ENCODE data around the gene MYLK4. TPM values are rescaled to one million over a fixed set of nuclear protein-coding genes. Genes with fewer than 3 reads are reported as not detected.

The MYLK4 gene
- total RNA-seq, 1 donor from 2014 or later: 1.0 TPM

DNA sequence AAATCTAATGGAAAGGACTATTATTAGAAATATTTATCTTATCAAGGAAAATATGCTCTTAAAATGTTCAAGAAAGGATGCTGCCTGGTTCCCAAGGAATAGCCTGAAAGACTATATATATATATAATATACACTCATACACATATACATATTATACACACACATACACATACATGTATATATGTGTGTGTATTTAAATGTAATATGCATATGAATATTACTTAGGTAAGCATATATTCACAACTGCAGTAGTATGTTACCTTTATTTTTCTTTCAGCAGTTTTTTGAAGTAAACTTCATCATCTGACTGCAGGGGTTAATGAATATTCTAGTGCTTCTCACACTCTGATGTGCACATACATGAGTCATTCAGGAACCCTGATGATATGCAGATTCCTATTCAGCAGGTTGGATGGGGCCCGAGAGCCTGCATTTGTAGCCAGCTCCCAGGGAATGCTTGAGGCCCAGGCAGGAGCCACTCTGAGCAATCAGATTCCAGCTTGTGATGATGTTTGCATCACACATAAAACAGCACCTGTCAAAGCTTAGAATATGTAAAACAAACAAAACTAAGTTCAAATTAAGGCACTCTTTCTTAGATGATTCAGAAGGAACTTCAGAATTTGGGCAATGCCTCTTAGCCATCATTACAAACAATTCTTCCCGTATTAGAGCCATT is 16.1 kb downstream of the MYLK4 start:
- no peak for DNase-seq (ENCODE audit: extremely low spot score, unreplicated experiment)
- H3K36me3 Mint-ChIP-seq (ENCODE audit: unreplicated experiment): no peaks in the 10 kb centered on the region
- H3K27ac Mint-ChIP-seq (ENCODE audit: unreplicated experiment): no peak overlapping the region

DNA sequence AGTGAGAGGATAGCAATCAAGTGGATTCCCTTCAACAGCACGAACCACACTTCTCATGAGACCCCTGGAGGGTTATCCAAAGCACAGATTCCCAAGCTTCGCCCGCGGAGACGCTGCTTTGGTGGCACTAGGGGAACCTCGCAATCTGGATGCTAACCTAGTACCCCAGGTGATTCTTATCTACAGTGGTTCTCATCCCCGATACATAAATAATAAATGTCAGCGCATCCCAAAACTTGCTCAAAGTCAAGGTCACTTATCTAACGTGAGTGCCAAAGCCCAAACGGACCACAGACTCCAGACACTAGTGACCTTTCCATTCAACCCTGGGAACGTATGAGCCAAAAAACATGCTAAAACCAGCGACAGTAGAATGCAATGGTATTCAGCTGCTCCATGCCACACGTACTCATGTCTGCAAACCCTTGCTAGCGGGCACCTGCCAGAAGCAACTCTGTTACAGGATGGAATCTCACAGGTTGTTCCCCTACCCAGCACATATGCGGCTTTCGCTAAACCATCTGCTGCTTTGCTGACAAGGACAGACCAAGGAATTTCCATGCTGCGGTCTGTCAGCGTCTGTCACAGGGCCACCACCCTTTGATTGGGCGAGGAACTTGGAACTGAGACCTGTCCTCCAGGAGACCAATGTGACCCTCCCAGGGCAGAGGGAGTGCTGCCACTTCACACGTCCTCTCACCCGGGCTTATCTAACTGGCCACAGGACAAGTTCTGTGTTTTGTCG is 16.8 kb downstream of the MYLK4 start:
- peaks cover 8% of the 10 kb centered on the region for H3K4me1 Mint-ChIP-seq (ENCODE audit: unreplicated experiment)
- no peak overlapping the region for H3K4me3 Mint-ChIP-seq (ENCODE audit: unreplicated experiment)
- no peaks in the 10 kb centered on the region for H3K9me3 Mint-ChIP-seq (ENCODE audit: unreplicated experiment)
- TF ChIP-seq, protein P1, sequence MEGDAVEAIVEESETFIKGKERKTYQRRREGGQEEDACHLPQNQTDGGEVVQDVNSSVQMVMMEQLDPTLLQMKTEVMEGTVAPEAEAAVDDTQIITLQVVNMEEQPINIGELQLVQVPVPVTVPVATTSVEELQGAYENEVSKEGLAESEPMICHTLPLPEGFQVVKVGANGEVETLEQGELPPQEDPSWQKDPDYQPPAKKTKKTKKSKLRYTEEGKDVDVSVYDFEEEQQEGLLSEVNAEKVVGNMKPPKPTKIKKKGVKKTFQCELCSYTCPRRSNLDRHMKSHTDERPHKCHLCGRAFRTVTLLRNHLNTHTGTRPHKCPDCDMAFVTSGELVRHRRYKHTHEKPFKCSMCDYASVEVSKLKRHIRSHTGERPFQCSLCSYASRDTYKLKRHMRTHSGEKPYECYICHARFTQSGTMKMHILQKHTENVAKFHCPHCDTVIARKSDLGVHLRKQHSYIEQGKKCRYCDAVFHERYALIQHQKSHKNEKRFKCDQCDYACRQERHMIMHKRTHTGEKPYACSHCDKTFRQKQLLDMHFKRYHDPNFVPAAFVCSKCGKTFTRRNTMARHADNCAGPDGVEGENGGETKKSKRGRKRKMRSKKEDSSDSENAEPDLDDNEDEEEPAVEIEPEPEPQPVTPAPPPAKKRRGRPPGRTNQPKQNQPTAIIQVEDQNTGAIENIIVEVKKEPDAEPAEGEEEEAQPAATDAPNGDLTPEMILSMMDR (IDR thresholded peaks at IDR 0.05): no peak
- no peaks in the 10 kb centered on the region for H3K27me3 Mint-ChIP-seq (ENCODE audit: unreplicated experiment)
- no peak overlapping the region for H3K27ac Mint-ChIP-seq (ENCODE audit: unreplicated experiment)
- no peak for DNase-seq (ENCODE audit: extremely low spot score, unreplicated experiment)
- no peaks in the 10 kb centered on the region for H3K36me3 Mint-ChIP-seq (ENCODE audit: unreplicated experiment)

More for the DNA sequence above, 16.1 kb downstream of the MYLK4 start:
- Mint-ChIP-seq H3K4me1 (ENCODE audit: unreplicated experiment) (peaks cover 8% of the 10 kb centered on the region), H3K9me3 (ENCODE audit: unreplicated experiment) (no peaks in the 10 kb centered on the region), H3K27me3 (ENCODE audit: unreplicated experiment) (no peaks in the 10 kb centered on the region), H3K4me3 (ENCODE audit: unreplicated experiment) (no peak overlapping the region)
- TF ChIP-seq, protein P1 (IDR thresholded peaks at IDR 0.05): no peak

DNA sequence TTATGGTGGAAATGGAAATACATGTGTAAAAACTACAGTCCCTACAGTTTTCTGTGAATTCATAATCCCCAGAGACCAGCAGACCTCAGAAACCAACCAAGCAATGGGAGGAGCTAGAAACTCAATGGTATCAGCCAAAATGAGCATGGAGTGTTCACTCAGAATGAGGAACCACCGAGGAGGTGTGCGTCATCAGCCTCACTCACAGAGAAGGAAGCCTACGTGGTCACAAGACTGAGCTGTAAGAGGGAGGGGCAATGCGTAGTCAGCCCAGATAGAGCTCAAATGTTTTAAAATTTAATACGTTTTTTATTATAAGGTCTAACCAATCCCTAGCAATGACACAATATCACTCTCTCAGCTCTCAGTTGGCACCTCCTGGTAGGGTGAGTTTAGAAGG is 17.4 kb downstream of the MYLK4 start:
- TF ChIP-seq, protein P1 (IDR thresholded peaks at IDR 0.05): no peak
- Mint-ChIP-seq H3K4me1 (ENCODE audit: unreplicated experiment) (peaks cover 8% of the 10 kb centered on the region), H3K27me3 (ENCODE audit: unreplicated experiment) (no peaks in the 10 kb centered on the region), H3K36me3 (ENCODE audit: unreplicated experiment) (no peaks in the 10 kb centered on the region), H3K9me3 (ENCODE audit: unreplicated experiment) (no peaks in the 10 kb centered on the region), H3K27ac (ENCODE audit: unreplicated experiment) (no peak overlapping the region), H3K4me3 (ENCODE audit: unreplicated experiment) (no peak overlapping the region)
- DNase-seq (ENCODE audit: extremely low spot score, unreplicated experiment): no peak

DNA sequence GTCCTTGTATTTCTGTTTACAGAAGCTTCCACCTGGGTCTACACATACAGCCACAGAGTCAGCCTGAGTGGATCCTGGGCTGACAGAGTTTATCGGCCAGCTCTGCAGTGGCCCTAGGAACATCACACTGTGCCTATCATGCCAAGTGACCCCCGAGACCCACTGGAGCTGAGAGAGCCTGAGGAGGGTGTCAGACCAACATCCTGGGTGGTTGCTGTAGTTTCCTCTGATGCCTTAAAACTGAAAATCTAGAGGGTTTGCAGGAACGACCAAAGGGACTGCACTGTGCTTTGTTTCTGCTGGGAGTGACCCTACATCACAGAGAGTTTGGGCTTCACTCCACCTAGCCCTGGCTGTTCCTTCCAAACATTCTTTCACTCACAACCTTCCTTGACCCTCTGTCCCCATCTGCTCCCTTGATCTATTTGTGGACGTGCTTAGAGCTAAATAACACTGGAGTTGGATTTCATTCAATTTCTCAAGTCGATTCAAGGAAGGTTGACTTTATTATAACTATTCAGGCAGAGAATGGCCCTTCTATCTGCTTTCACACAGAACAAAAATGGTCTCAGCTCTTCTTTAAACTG is 18.1 kb downstream of the MYLK4 start:
- H3K27me3 Mint-ChIP-seq (ENCODE audit: unreplicated experiment): no peaks in the 10 kb centered on the region
- TF ChIP-seq, protein P1 (IDR thresholded peaks at IDR 0.05): no peak
- no peaks in the 10 kb centered on the region for H3K9me3 Mint-ChIP-seq (ENCODE audit: unreplicated experiment)
- no peaks in the 10 kb centered on the region for H3K36me3 Mint-ChIP-seq (ENCODE audit: unreplicated experiment)
- no peak for DNase-seq (ENCODE audit: extremely low spot score, unreplicated experiment)
- peaks cover 8% of the 10 kb centered on the region for H3K4me1 Mint-ChIP-seq (ENCODE audit: unreplicated experiment)
- H3K27ac Mint-ChIP-seq (ENCODE audit: unreplicated experiment): no peak overlapping the region
- H3K4me3 Mint-ChIP-seq (ENCODE audit: unreplicated experiment): no peak overlapping the region
